ENCODE results near the gene EXOSC2. TPM values are rescaled to one million over a fixed set of nuclear protein-coding genes. Genes with fewer than 3 reads are reported as not detected.

Gene EXOSC2
- total RNA-seq, 1 experiment from 2014 or later = 101 TPM

GRCh38 chr9:130698514-130698913 lies 4.9 kb downstream of the EXOSC2 start:
- peaks cover 76% of the 10 kb centered on the region for H3K36me3 ChIP-seq
- peak overlapping the region; percentile 3; the same call in 1 of the 2 replicates for H3K27ac ChIP-seq
- H3K4me1 ChIP-seq = peaks cover 18% of the 10 kb centered on the region
- DNase-seq = no peak
- no peak overlapping the region for H3K4me3 ChIP-seq
- no peaks in the 10 kb centered on the region for H3K9me3 ChIP-seq (replicated peaks)
- H3K27me3 ChIP-seq = no peaks in the 10 kb centered on the region

GRCh38 chr9:130699047-130699446 lies 5.5 kb downstream of the EXOSC2 start:
- peaks cover 18% of the 10 kb centered on the region for H3K4me1 ChIP-seq
- H3K27me3 ChIP-seq = no peaks in the 10 kb centered on the region
- H3K27ac ChIP-seq = no peak overlapping the region
- peaks cover 81% of the 10 kb centered on the region for H3K36me3 ChIP-seq
- no peaks in the 10 kb centered on the region for H3K9me3 ChIP-seq (replicated peaks)
- H3K4me3 ChIP-seq = no peak overlapping the region
- DNase-seq = no peak

- Histone ChIP-seq H3K4me1 (peaks cover 14% of the 10 kb centered on the region), H3K9me3 (replicated peaks) (no peaks in the 10 kb centered on the region), H3K27ac (no peak overlapping the region), H3K4me3 (no peak overlapping the region), H3K27me3 (no peaks in the 10 kb centered on the region), H3K36me3 (peaks cover 83% of the 10 kb centered on the region)
- DNase-seq = peak; percentile 85 to 93
These were observed 7.8 kb downstream of the EXOSC2 start for GRCh38 chr9:130701059-130702022.

GRCh38 chr9:130703501-130703900 lies 9.9 kb downstream of the EXOSC2 start:
- Histone ChIP-seq H3K4me1 (peaks cover 7% of the 10 kb centered on the region), H3K27me3 (no peaks in the 10 kb centered on the region), H3K4me3 (no peak overlapping the region), H3K9me3 (replicated peaks) (no peaks in the 10 kb centered on the region), H3K36me3 (peaks cover 62% of the 10 kb centered on the region), H3K27ac (no peak overlapping the region)
- DNase-seq = no peak

- H3K4me3 ChIP-seq = no peak overlapping the region
- H3K9me3 ChIP-seq (replicated peaks) = no peaks in the 10 kb centered on the region
- H3K36me3 ChIP-seq = peaks cover 26% of the 10 kb centered on the region
- H3K27me3 ChIP-seq = no peaks in the 10 kb centered on the region
- no peak overlapping the region for H3K27ac ChIP-seq
- peaks cover 3% of the 10 kb centered on the region; the same call in 1 of the 2 replicates for H3K4me1 ChIP-seq
- peak; percentile 72 to 88 for DNase-seq
These were observed 13.8 kb downstream of the EXOSC2 start for GRCh38 chr9:130707225-130707976.

- Histone ChIP-seq H3K9me3 (replicated peaks) (no peaks in the 10 kb centered on the region), H3K27me3 (no peaks in the 10 kb centered on the region), H3K4me1 (peaks cover 3% of the 10 kb centered on the region; the same call in 1 of the 2 replicates), H3K27ac (no peak overlapping the region), H3K4me3 (no peak overlapping the region), H3K36me3 (no peaks in the 10 kb centered on the region)
- no peak for DNase-seq
These were observed 17.3 kb downstream of the EXOSC2 start for GRCh38 chr9:130710822-130711352.

GRCh38 chr9:130711469-130711868 lies 17.9 kb downstream of the EXOSC2 start:
- no peaks in the 10 kb centered on the region for H3K36me3 ChIP-seq
- no peak overlapping the region for H3K4me3 ChIP-seq
- H3K4me1 ChIP-seq = peaks cover 3% of the 10 kb centered on the region; the same call in 1 of the 2 replicates
- no peak for DNase-seq
- H3K27ac ChIP-seq = no peak overlapping the region
- H3K9me3 ChIP-seq (replicated peaks) = no peaks in the 10 kb centered on the region
- H3K27me3 ChIP-seq = no peaks in the 10 kb centered on the region

GRCh38 chr9:130712564-130713285 lies 19.1 kb downstream of the EXOSC2 start:
- DNase-seq = peak; percentile 99 to 100
- H3K4me3 ChIP-seq = peak overlapping the region; percentile 76
- no peaks in the 10 kb centered on the region for H3K36me3 ChIP-seq
- no peaks in the 10 kb centered on the region for H3K9me3 ChIP-seq (replicated peaks)
- no peaks in the 10 kb centered on the region for H3K27me3 ChIP-seq
- H3K27ac ChIP-seq = peak overlapping the region; percentile 72
- peaks cover 3% of the 10 kb centered on the region; the same call in 1 of the 2 replicates for H3K4me1 ChIP-seq

- DNase-seq = peak; percentile 39 to 60
- Histone ChIP-seq H3K36me3 (no peaks in the 10 kb centered on the region), H3K4me1 (peaks cover 3% of the 10 kb centered on the region; the same call in 1 of the 2 replicates), H3K27ac (peak overlapping the region; percentile 72), H3K9me3 (replicated peaks) (no peaks in the 10 kb centered on the region), H3K4me3 (peak overlapping the region; percentile 76), H3K27me3 (no peaks in the 10 kb centered on the region)
These were observed 19.8 kb downstream of the EXOSC2 start for GRCh38 chr9:130713286-130713960.

- no peak for DNase-seq
- H3K27me3 ChIP-seq = no peaks in the 10 kb centered on the region
- no peaks in the 10 kb centered on the region for H3K9me3 ChIP-seq (replicated peaks)
- H3K27ac ChIP-seq = no peak overlapping the region
- H3K36me3 ChIP-seq = no peaks in the 10 kb centered on the region
- peaks cover 3% of the 10 kb centered on the region; the same call in 1 of the 2 replicates for H3K4me1 ChIP-seq
- peak overlapping the region; percentile 76 for H3K4me3 ChIP-seq
These were observed 21.1 kb downstream of the EXOSC2 start for GRCh38 chr9:130714586-130715110.

GRCh38 chr9:130715270-130715669 lies 21.7 kb downstream of the EXOSC2 start:
- H3K36me3 ChIP-seq = no peaks in the 10 kb centered on the region
- DNase-seq = no peak
- H3K4me1 ChIP-seq = peaks cover 3% of the 10 kb centered on the region; the same call in 1 of the 2 replicates
- peak overlapping the region; percentile 76 for H3K4me3 ChIP-seq
- no peaks in the 10 kb centered on the region for H3K9me3 ChIP-seq (replicated peaks)
- no peaks in the 10 kb centered on the region for H3K27me3 ChIP-seq
- H3K27ac ChIP-seq = no peak overlapping the region

- Histone ChIP-seq H3K27ac (no peak overlapping the region), H3K27me3 (no peaks in the 10 kb centered on the region), H3K9me3 (replicated peaks) (no peaks in the 10 kb centered on the region), H3K36me3 (no peaks in the 10 kb centered on the region), H3K4me1 (no peaks in the 10 kb centered on the region; the same call in 1 of the 2 replicates), H3K4me3 (no peak overlapping the region)
- no peak for DNase-seq
These were observed 25.0 kb downstream of the EXOSC2 start for GRCh38 chr9:130718562-130718961.

- no peak overlapping the region for H3K27ac ChIP-seq
- no peak for DNase-seq
These were observed 27.2 kb downstream of the EXOSC2 start for GRCh38 chr9:130720762-130721161.

More at GRCh38 chr9:130720762-130721161, 27.2 kb downstream of the EXOSC2 start:
- Histone ChIP-seq H3K9me3 (replicated peaks) (no peaks in the 10 kb centered on the region), H3K36me3 (no peaks in the 10 kb centered on the region), H3K4me3 (no peak overlapping the region), H3K27me3 (no peaks in the 10 kb centered on the region), H3K4me1 (no peaks in the 10 kb centered on the region; the same call in 1 of the 2 replicates)
